Thoracic aorta (tissue), 2 donors: ENCODE data around the gene VAV2. TPM values are rescaled to one million over a fixed set of nuclear protein-coding genes. Genes with fewer than 3 reads are reported as not detected.

Source experiments
- ATAC-seq: fragments of 150-250 bp; one replicate; pipeline ENCODE4 v1.8.0; 2017; ENCODE audit warnings: low read depth; ENCODE audit not compliant: insufficient number of reproducible peaks, low FRiP score
- DNase-seq: peaks from one replicate; pipeline ENCODE4 v3.0.0-alpha.2; 2020; ENCODE audit warnings: low spot score
- H3K27ac ChIP-seq, 2 donors: fragments of 200-600 bp; sonication (generic); 1 replicate in 1 of 2; 2 replicates in 1 of 2; pipeline ENCODE4 v1.5.1; 2016; ENCODE audit warnings: mild to moderate bottlenecking in 2 of 2, moderate library complexity in 2 of 2
- H3K27me3 ChIP-seq: fragments of 200-600 bp; sonication (generic); replicated peaks from 2 replicates; pipeline ENCODE4 v1.6.0; 2016; ENCODE audit warnings: mild to moderate bottlenecking; ENCODE audit not compliant: insufficient read depth
- H3K36me3 ChIP-seq: fragments of 200-600 bp; sonication (generic); one replicate; pipeline ENCODE4 v1.5.1; 2016
- H3K4me1 ChIP-seq, 2 donors: fragments of 200-600 bp; sonication (generic); 1 replicate in 1 of 2; 2 replicates in 1 of 2; pipeline versions ENCODE4 v1.5.1 to v1.6.0; 2016; ENCODE audit warnings: low read depth in 2 of 2, mild to moderate bottlenecking in 1 of 2; ENCODE audit not compliant: control insufficient read depth in 1 of 2
- H3K4me3 ChIP-seq: fragments of 200-600 bp; sonication (generic); 2 replicates; pipeline ENCODE4 v1.5.1; 2016; ENCODE audit warnings: mild to moderate bottlenecking
- H3K9me3 ChIP-seq: fragments of 200-600 bp; sonication (generic); 2 replicates; pipeline ENCODE4 v1.5.1; 2016
- CTCF ChIP-seq: fragments of 200-600 bp; sonication (generic); IDR thresholded peaks from one replicate; pipeline ENCODE4 v1.5.1; 2019; ENCODE audit warnings: antibody characterized with exemption
- total RNA-seq, 2 donors: library from RNA; depleted of rRNA; stranded (reverse); fragments of >200 nt; gene quantifications; one replicate each; pipeline versions ENCODE4 v1.1.0 to v1.2.3, GENCODE V29; 2016

The VAV2 gene
- total RNA-seq, 2 donors from 2014 or later = 10.1 to 11.5 TPM

DNA sequence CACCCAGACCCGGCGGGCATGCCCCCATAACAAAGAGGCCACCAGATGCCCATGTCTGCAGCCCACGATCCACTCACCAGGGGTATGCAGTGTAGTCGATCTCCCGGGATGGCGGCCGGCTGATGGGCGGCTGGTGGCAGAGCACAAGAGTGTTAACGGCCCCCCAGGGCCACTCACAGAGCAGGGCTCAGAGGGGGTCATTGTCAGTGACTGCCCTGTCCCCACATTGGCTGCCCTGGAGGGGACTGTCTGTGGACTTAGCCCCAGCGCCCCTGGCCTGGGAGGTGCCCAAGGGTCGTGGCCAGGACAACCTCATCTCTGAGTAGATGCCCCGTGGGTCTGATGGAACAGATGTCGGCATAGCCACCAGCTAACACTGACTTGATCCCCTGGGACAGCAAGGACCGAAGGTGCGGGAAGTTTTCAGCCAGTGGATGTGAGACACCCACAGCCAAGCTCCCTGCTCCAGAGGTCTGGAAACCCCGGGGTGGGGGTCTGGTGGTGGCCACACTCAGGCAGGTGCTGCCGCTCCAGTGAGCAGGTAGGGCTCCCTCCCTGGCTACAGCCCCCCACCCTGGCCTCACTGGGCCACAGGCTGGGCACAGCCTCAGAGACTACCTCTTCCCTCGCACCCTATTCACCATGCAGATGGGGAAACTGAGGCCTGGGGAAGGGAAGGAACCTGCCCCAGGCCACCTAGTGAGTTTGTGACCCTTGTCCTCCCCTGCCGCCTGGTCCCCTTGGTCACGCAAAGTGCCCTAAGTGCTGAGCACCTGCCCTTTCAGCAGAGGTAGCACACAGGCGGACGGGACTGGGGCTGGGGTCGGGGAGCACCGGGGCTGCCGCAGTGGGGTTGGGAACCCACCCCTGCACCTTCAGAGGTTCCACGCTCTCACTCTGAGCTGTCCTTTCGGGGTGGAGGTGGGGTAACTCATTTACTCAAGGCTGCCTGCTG is 215.9 kb downstream of the VAV2 start:
- H3K27ac ChIP-seq = no peak overlapping the region
- H3K27me3 ChIP-seq = no peaks in the 10 kb centered on the region
- peaks cover 16% of the 10 kb centered on the region for H3K36me3 ChIP-seq
- H3K4me1 ChIP-seq = peaks cover 0 to 8% of the 10 kb centered on the region in 2 donors
- ATAC-seq (no peak), DNase-seq (no peak)
- H3K4me3 ChIP-seq = no peak overlapping the region
- no peak for TF ChIP-seq CTCF
- no peaks in the 10 kb centered on the region for H3K9me3 ChIP-seq

- H3K27ac ChIP-seq = no peak overlapping the region
- ATAC-seq (no peak), DNase-seq (no peak)
- TF ChIP-seq CTCF = no peak
- peaks cover 16% of the 10 kb centered on the region for H3K36me3 ChIP-seq
- no peak overlapping the region for H3K4me3 ChIP-seq
- H3K27me3 ChIP-seq = no peaks in the 10 kb centered on the region
- H3K4me1 ChIP-seq = peaks cover 0 to 8% of the 10 kb centered on the region in 2 donors
- H3K9me3 ChIP-seq = no peaks in the 10 kb centered on the region
These were observed 216.8 kb downstream of the VAV2 start for GRCh38 chr9:133775291-133775690.

- Histone ChIP-seq H3K27me3 (no peaks in the 10 kb centered on the region), H3K4me3 (no peak overlapping the region), H3K36me3 (peaks cover 18% of the 10 kb centered on the region), H3K4me1 (peaks cover 0 to 8% of the 10 kb centered on the region in 2 donors), H3K27ac (no peak overlapping the region), H3K9me3 (no peaks in the 10 kb centered on the region)
- ATAC-seq (no peak), DNase-seq (no peak)
- no peak for TF ChIP-seq CTCF
These were observed 217.3 kb downstream of the VAV2 start for GRCh38 chr9:133774799-133775198.

- DNase-seq (no peak), ATAC-seq (no peak)
- Histone ChIP-seq H3K36me3 (peaks cover 21% of the 10 kb centered on the region), H3K9me3 (no peaks in the 10 kb centered on the region), H3K4me3 (no peak overlapping the region), H3K4me1 (peaks cover 0 to 8% of the 10 kb centered on the region in 2 donors), H3K27ac (no peak overlapping the region), H3K27me3 (no peaks in the 10 kb centered on the region)
- no peak for TF ChIP-seq CTCF
These were observed 218.1 kb downstream of the VAV2 start for GRCh38 chr9:133773889-133774655.

- Histone ChIP-seq H3K36me3 (peaks cover 27% of the 10 kb centered on the region), H3K27me3 (no peaks in the 10 kb centered on the region), H3K9me3 (no peaks in the 10 kb centered on the region), H3K4me1 (peaks cover 0 to 8% of the 10 kb centered on the region in 2 donors), H3K27ac (no peak overlapping the region), H3K4me3 (no peak overlapping the region)
- DNase-seq (no peak), ATAC-seq (no peak)
- TF ChIP-seq CTCF = no peak
These were observed 219.5 kb downstream of the VAV2 start for GRCh38 chr9:133772581-133772980.
